GM18909 (cell line): Measurements from ENCODE around the gene ELOA.
"Not testable (repeated sequence)": the region's sequence is repeated elsewhere in the genome, so short reads cannot be mapped to it uniquely, and the experiment has no call there.

Experiments
- ATAC-seq: cut with Tn5 transposase; IDR thresholded peaks from one replicate; pipeline ENCODE4 v1.9.1; 2021; ENCODE audit warnings: mild to moderate bottlenecking; ENCODE audit not compliant: unreplicated experiment, poor library complexity

Gene ELOA

GRCh38 chr1:23732363-23733224, 10.7 kb upstream of the ELOA start:
- no peak for ATAC-seq

- not testable (repeated sequence) for ATAC-seq
These were observed 10.0 kb upstream of the ELOA start for GRCh38 chr1:23733281-23733680.

GRCh38 chr1:23736437-23737134, 6.7 kb upstream of the ELOA start:
- ATAC-seq: no peak

GRCh38 chr1:23741609-23742008, 1.7 kb upstream of the ELOA start:
- ATAC-seq: no peak

GRCh38 chr1:23742670-23743286, 493 bp upstream of the ELOA start:
- ATAC-seq: peak; percentile 22

- ATAC-seq: no peak
These were observed 2.2 kb downstream of the ELOA start for GRCh38 chr1:23745515-23745914.

- ATAC-seq: no peak
These were observed 4.7 kb downstream of the ELOA start for GRCh38 chr1:23748016-23748415.

- ATAC-seq: no peak
These were observed 8.0 kb downstream of the ELOA start for GRCh38 chr1:23751050-23751814.

- no peak for ATAC-seq
These were observed 8.5 kb downstream of the ELOA start for GRCh38 chr1:23751815-23752200.

GRCh38 chr1:23752909-23753308, 9.6 kb downstream of the ELOA start:
- no peak for ATAC-seq

GRCh38 chr1:23756676-23757075, 13.4 kb downstream of the ELOA start:
- ATAC-seq: no peak

- no peak for ATAC-seq
These were observed 14.5 kb downstream of the ELOA start for GRCh38 chr1:23757812-23758211.

- ATAC-seq: no peak
These were observed 16.0 kb downstream of the ELOA start for GRCh38 chr1:23759277-23759676.

GRCh38 chr1:23763041-23763577, 19.8 kb downstream of the ELOA start:
- ATAC-seq: no peak

GRCh38 chr1:23768733-23769132, 25.5 kb downstream of the ELOA start:
- ATAC-seq: no peak

- ATAC-seq: no peak
These were observed 29.0 kb downstream of the ELOA start for GRCh38 chr1:23772049-23772853.

- no peak for ATAC-seq
These were observed 29.6 kb downstream of the ELOA start for GRCh38 chr1:23772854-23773242.

GRCh38 chr1:23774174-23774880, 31.1 kb downstream of the ELOA start:
- ATAC-seq: no peak

- ATAC-seq: no peak
These were observed 32.9 kb downstream of the ELOA start for GRCh38 chr1:23776217-23776616.
